Natural killer cell (primary cell): ENCODE measurements around the gene ZNF583. TPM values are rescaled to one million over a fixed set of nuclear protein-coding genes. Genes with fewer than 3 reads are reported as not detected.

ENCODE experiments used
- ATAC-seq, 3 donors: fragments of 150-1000 bp in 2 of 3; fragments of 200-7000 bp in 1 of 3; cut with Tn5 transposase; 1 replicate in 1 of 3; 2 replicates in 2 of 3; pipeline ENCODE4 v1.10.0; 2021; ENCODE audit warnings: mild to moderate bottlenecking in 2 of 3, moderate library complexity in 2 of 3
- DNase-seq, 2 donors: peaks; one replicate each; pipeline versions ENCODE4 v3.0.0 to v3.0.0-alpha.2; 2013 to 2021; ENCODE audit warnings: mixed read lengths in 1 of 2
- H3K27ac ChIP-seq: one replicate; pipeline ENCODE4 v1.5.1; 2013; ENCODE audit warnings: mild to moderate bottlenecking, low read length
- H3K27me3 ChIP-seq: one replicate; pipeline ENCODE4 v1.6.1; 2013; ENCODE audit warnings: low read length; ENCODE audit not compliant: control insufficient read depth, insufficient read depth
- H3K36me3 ChIP-seq: one replicate; pipeline ENCODE4 v1.6.1; 2013; ENCODE audit warnings: low read length; ENCODE audit not compliant: control insufficient read depth, insufficient read depth
- H3K4me1 ChIP-seq: one replicate; pipeline ENCODE4 v1.6.1; 2013; ENCODE audit warnings: low read length; ENCODE audit not compliant: control insufficient read depth, insufficient read depth
- H3K4me3 ChIP-seq: one replicate; pipeline ENCODE4 v1.5.1; 2013; ENCODE audit warnings: low read length
- H3K9me3 ChIP-seq: one replicate; pipeline ENCODE4 v1.6.1; 2013; ENCODE audit warnings: low read length; ENCODE audit not compliant: control insufficient read depth, insufficient read depth
- H3K27ac Mint-ChIP-seq, 2 donors: one replicate each; pipeline ENCODE4 v1.8.0; 2022; ENCODE audit warnings: mild to moderate bottlenecking in 2 of 2, mixed read lengths in 2 of 2, moderate library complexity in 1 of 2
- H3K27me3 Mint-ChIP-seq, 2 donors: one replicate each; pipeline ENCODE4 v1.8.0; 2022; ENCODE audit warnings: low read depth in 2 of 2, mixed read lengths in 2 of 2
- H3K36me3 Mint-ChIP-seq: one replicate; pipeline ENCODE4 v1.8.0; 2022; ENCODE audit warnings: mixed read lengths
- H3K4me1 Mint-ChIP-seq, 2 donors: one replicate each; pipeline ENCODE4 v1.8.0; 2022; ENCODE audit warnings: mixed read lengths in 2 of 2
- H3K4me3 Mint-ChIP-seq: one replicate; pipeline ENCODE4 v1.8.0; 2022; ENCODE audit warnings: mild to moderate bottlenecking, moderate library complexity, mixed read lengths
- H3K9me3 Mint-ChIP-seq, 2 donors: one replicate each; pipeline ENCODE4 v1.8.0; 2022; ENCODE audit warnings: mixed read lengths in 2 of 2
- CTCF ChIP-seq: fragments of 200-600 bp; IDR thresholded peaks from one replicate; pipeline ENCODE4 v1.8.0; 2022; ENCODE audit warnings: antibody characterized with exemption
- WGBS: methylation state at CpG from one replicate; pipeline ENCODE4 v1.1.7; 2013; ENCODE audit warnings: missing lambda C conversion rate; ENCODE audit not compliant: insufficient coverage; 5-methylcytosine and 5-hydroxymethylcytosine counted together
- intact Hi-C: fragments of 100-400 bp; cut with micrococcal nuclease; formaldehyde crosslinking; loops from one replicate; pipeline ENCODE4 v1.14.2; 2022
- total RNA-seq, 4 donors: library from RNA; stranded (reverse); fragments of 120-200 nt in 1 of 4; gene quantifications; one replicate each; pipeline versions ENCODE4 v1.2.3 to v1.2.4, GENCODE V29; 2013 to 2022

The ZNF583 gene
- total RNA-seq, 3 donors from 2014 or later (not counting 1 experiment from before 2014, with no cell fraction given), result 2.7 to 5.1 (median 3.3) TPM

GRCh38 chr19:56393119-56394012 lies 10.8 kb upstream of the ZNF583 start, which contains the start of gene ZNF582:
Gene ZNF582, minus strand, starts transcription at chr19:56393534. Its CDS starts 1,782 bp downstream, at chr19:56391752.
- peak within 1 kb of the TSS; percentile 99 for H3K4me3 Mint-ChIP-seq

GRCh38 chr19:56398809-56399208 lies 5.3 kb upstream of the ZNF583 start:
- Histone ChIP-seq H3K27ac (no peak overlapping the region), H3K9me3 (peaks cover 19% of the 10 kb centered on the region), H3K27me3 (no peaks in the 10 kb centered on the region), H3K4me3 (no peak overlapping the region), H3K4me1 (peaks cover 13% of the 10 kb centered on the region), H3K36me3 (peaks cover 5% of the 10 kb centered on the region)
- 94% methylated on average over 5 of the region's 5 CpGs for WGBS
- H3K4me3 Mint-ChIP-seq, result no peak overlapping the region
- peaks cover under 1% of the 10 kb centered on the region for H3K36me3 Mint-ChIP-seq
- no peaks in the 10 kb centered on the region for H3K27me3 Mint-ChIP-seq
- no peak for TF ChIP-seq CTCF
- no peak for DNase-seq
- intact Hi-C loops, result no loop called here
- no peak for ATAC-seq
- H3K9me3 Mint-ChIP-seq, result peaks cover 6 to 9% of the 10 kb centered on the region in 2 donors
- no peak overlapping the region for H3K27ac Mint-ChIP-seq
- peaks cover 8 to 24% of the 10 kb centered on the region in 2 donors for H3K4me1 Mint-ChIP-seq

More at GRCh38 chr19:56393119-56394012, 10.8 kb upstream of the ZNF583 start, which contains the start of gene ZNF582:
- Histone ChIP-seq H3K4me3 (peak within 1 kb of the TSS; percentile 68), H3K27ac (peak within 1 kb of the TSS; percentile 97), H3K36me3 (peaks cover 13% of the 10 kb centered on the region), H3K27me3 (no peaks in the 10 kb centered on the region), H3K9me3 (peaks cover 15% of the 10 kb centered on the region), H3K4me1 (peaks cover 6% of the 10 kb centered on the region)
- no peaks in the 10 kb centered on the region for H3K27me3 Mint-ChIP-seq
- peak; percentile 89 to 97 for DNase-seq
- peaks cover 30% of the 10 kb centered on the region for H3K36me3 Mint-ChIP-seq
- peaks cover 5 to 7% of the 10 kb centered on the region in 2 donors for H3K9me3 Mint-ChIP-seq
- H3K4me1 Mint-ChIP-seq, result peaks cover 11 to 15% of the 10 kb centered on the region in 2 donors
- 3% methylated on average over 73 of the region's 73 CpGs for WGBS
- TF ChIP-seq CTCF, result peak; percentile 65
- peak within 1 kb of the TSS; percentile 97 to 99 for H3K27ac Mint-ChIP-seq
- intact Hi-C loops, result loop anchor here (1.0 kb wide), 4 partner anchors 10 to 145 kb away; partner anchors contain the start of genes ZFP28 and ZSCAN5A
- peak; percentile 96 to 98 (median 97) for ATAC-seq

DNA sequence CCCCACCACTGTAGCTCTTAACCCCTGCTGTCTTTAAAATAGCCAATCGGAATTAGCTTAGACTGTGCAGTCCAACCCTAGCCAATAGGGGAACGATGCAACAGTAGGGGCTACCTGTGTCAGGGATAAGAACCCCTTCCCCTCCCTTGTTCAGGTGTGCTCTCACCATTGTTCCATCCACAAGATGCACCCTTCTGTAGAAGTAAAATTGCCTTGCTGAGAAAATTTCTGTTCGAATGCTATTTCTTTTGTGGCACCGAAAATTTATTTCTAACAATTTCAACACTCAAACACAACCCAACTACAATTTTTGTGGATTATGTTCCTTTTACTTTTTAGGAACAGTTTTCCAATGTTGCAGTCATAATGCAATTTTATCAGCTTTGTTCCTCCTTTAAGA lies 3.6 kb upstream of the ZNF583 start:
- intact Hi-C loops, result loop anchor here (10.0 kb wide), 1 partner anchor 1924 kb away; the partner anchor contains the start of gene ZSCAN22
- DNase-seq, result no peak
- WGBS, result 92% methylated on average over 2 of the region's 4 CpGs

More for the DNA sequence above, 3.6 kb upstream of the ZNF583 start:
- H3K4me3 ChIP-seq, result no peak overlapping the region
- peaks cover 5% of the 10 kb centered on the region for H3K36me3 ChIP-seq
- Mint-ChIP-seq H3K27ac (no peak overlapping the region), H3K4me1 (peaks cover 18 to 38% of the 10 kb centered on the region in 2 donors), H3K27me3 (no peaks in the 10 kb centered on the region), H3K4me3 (no peak overlapping the region), H3K36me3 (no peaks in the 10 kb centered on the region), H3K9me3 (peaks cover 8 to 9% of the 10 kb centered on the region in 2 donors)
- peaks cover 22% of the 10 kb centered on the region for H3K4me1 ChIP-seq
- H3K27ac ChIP-seq, result no peak overlapping the region
- peaks cover 17% of the 10 kb centered on the region for H3K9me3 ChIP-seq
- ATAC-seq, result no peak
- no peak for TF ChIP-seq CTCF
- H3K27me3 ChIP-seq, result no peaks in the 10 kb centered on the region
